Mucosa of descending colon (tissue), 3 donors: ENCODE data around the gene RHOC. TPM values are rescaled to one million over a fixed set of nuclear protein-coding genes. Genes with fewer than 3 reads are reported as not detected.

Experiments used
- ATAC-seq: fragments of 200-7000 bp; cut with Tn5 transposase; one replicate; pipeline ENCODE4 v1.9.1; 2020; ENCODE audit warnings: mild to moderate bottlenecking, moderate library complexity
- DNase-seq, 3 donors: peaks; one replicate each; pipeline ENCODE4 v3.0.0-alpha.2; 2020
- H3K36me3 ChIP-seq: fragments of 200-600 bp; one replicate; pipeline ENCODE4 v1.8.0; 2021; ENCODE audit warnings: low read depth, mild to moderate bottlenecking
- H3K4me1 ChIP-seq: fragments of 200-600 bp; one replicate; pipeline ENCODE4 v1.8.0; 2021; ENCODE audit warnings: low read depth, mild to moderate bottlenecking
- H3K4me3 ChIP-seq: fragments of 200-600 bp; one replicate; pipeline ENCODE4 v1.8.0; 2021; ENCODE audit warnings: mild to moderate bottlenecking
- H3K9me3 ChIP-seq: fragments of 200-600 bp; one replicate; pipeline ENCODE4 v1.8.0; 2021; ENCODE audit warnings: mild to moderate bottlenecking
- intact Hi-C, 2 donors: fragments of 100-400 bp; cut with DNase I in 1 of 2; cut with micrococcal nuclease in 1 of 2; formaldehyde crosslinking; loops; one replicate each; pipeline versions ENCODE4 v1.11.0 to v1.11.1; 2022; cut with DNase I, micrococcal nuclease
- total RNA-seq, 3 donors: library from RNA; stranded (reverse); fragmentation: NEBNext Ultra II Directional in 2 of 3; extraction: Animal tissue kit (Norgen Biotek cat#: 25700) in 2 of 3; gene quantifications; one replicate each; pipeline versions ENCODE4 v1.2.1 to v1.2.4, GENCODE V29; 2021 to 2023
- TF ChIP-seq, protein P1 (sequence below): fragments of 200-600 bp; IDR thresholded peaks from one replicate; pipeline ENCODE4 v1.8.0; 2022; ENCODE audit warnings: antibody characterized with exemption, mild to moderate bottlenecking
- donor health status: DM: no; HTN: no; CAD: no; lungs with moderate emphysema.
- donor health status: DM: no; HTN: no; CAD: no.
- donor health status: DM: no; HTN: yes; CAD: no.

The RHOC gene
- total RNA-seq, 3 donors from 2014 or later, result 306 to 617 (median 485) TPM

DNA sequence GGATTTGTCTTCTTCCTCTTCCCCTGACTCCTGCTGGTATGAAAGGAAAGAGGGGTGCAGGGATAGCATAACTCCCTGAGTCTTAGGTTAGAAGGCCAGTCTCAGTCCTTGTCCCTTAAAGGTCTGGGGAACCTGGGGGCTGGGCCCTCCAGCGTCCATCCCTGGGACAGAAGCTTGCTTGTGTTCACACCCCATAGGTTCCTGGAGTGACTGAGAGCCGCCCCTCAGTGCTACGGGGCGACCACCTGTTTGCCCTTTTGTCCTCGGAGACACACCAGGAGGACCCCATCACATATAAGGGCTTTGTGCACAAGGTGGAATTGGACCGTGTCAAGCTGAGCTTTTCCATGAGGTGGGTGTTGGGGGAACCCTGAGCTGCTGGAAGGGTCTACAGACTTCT lies 13.1 kb downstream of the RHOC start:
- intact Hi-C loops, result no loop called here
- DNase-seq (no peak), ATAC-seq (no peak)
- H3K36me3 ChIP-seq, result peaks cover 4% of the 10 kb centered on the region
- H3K4me3 ChIP-seq, result no peak overlapping the region
- H3K4me1 ChIP-seq, result peaks cover 8% of the 10 kb centered on the region
- H3K9me3 ChIP-seq, result no peaks in the 10 kb centered on the region
- TF ChIP-seq, protein P1, sequence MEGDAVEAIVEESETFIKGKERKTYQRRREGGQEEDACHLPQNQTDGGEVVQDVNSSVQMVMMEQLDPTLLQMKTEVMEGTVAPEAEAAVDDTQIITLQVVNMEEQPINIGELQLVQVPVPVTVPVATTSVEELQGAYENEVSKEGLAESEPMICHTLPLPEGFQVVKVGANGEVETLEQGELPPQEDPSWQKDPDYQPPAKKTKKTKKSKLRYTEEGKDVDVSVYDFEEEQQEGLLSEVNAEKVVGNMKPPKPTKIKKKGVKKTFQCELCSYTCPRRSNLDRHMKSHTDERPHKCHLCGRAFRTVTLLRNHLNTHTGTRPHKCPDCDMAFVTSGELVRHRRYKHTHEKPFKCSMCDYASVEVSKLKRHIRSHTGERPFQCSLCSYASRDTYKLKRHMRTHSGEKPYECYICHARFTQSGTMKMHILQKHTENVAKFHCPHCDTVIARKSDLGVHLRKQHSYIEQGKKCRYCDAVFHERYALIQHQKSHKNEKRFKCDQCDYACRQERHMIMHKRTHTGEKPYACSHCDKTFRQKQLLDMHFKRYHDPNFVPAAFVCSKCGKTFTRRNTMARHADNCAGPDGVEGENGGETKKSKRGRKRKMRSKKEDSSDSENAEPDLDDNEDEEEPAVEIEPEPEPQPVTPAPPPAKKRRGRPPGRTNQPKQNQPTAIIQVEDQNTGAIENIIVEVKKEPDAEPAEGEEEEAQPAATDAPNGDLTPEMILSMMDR, result no peak

DNA sequence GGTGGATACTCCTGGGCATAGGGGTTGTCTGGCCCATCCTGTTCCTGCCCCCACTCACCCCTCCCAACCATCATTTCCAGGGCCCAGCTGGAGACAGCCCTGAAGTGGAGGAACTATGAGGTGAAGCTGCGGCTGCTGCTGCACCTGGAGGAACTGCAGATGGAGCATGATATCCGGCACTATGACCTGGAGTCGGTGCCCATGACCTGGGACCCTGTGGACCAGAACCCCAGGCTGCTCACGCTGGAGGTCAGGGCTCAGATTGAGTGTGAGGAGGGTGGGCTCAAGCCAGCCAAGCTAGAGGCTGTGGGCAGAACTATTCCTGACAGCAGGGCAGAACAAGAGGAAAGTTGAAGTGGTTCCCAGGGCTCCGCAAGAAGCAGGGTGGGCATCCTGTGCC lies 14.2 kb downstream of the RHOC start:
- TF ChIP-seq, protein P1, result no peak
- Histone ChIP-seq H3K4me3 (no peak overlapping the region), H3K36me3 (peaks cover 4% of the 10 kb centered on the region), H3K9me3 (no peaks in the 10 kb centered on the region), H3K4me1 (no peaks in the 10 kb centered on the region)
- no peak for ATAC-seq
- no peak for DNase-seq
- intact Hi-C loops, result no loop called here

DNA sequence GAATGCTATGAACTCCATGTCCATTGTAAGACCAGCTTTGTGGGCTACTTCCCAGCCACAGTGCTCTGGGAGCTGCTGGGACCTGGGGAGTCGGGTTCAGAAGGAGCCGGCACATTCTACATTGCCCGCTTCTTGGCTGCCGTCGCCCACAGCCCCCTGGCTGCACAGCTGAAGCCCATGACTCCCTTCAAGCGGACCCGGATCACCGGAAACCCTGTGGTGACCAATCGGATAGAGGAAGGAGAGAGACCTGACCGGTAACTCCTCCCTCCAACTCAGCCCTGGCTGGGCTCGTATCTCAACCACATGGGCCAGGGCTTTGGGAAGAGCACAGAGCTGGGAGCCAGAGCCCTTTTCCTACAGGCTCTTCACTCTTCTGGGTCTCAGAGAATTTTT lies 17.1 kb downstream of the RHOC start:
- TF ChIP-seq, protein P1, result no peak
- intact Hi-C loops, result no loop called here
- no peaks in the 10 kb centered on the region for H3K9me3 ChIP-seq
- H3K4me3 ChIP-seq, result no peak overlapping the region
- no peak for ATAC-seq
- no peaks in the 10 kb centered on the region for H3K4me1 ChIP-seq
- H3K36me3 ChIP-seq, result peaks cover 4% of the 10 kb centered on the region
- DNase-seq, result no peak

DNA sequence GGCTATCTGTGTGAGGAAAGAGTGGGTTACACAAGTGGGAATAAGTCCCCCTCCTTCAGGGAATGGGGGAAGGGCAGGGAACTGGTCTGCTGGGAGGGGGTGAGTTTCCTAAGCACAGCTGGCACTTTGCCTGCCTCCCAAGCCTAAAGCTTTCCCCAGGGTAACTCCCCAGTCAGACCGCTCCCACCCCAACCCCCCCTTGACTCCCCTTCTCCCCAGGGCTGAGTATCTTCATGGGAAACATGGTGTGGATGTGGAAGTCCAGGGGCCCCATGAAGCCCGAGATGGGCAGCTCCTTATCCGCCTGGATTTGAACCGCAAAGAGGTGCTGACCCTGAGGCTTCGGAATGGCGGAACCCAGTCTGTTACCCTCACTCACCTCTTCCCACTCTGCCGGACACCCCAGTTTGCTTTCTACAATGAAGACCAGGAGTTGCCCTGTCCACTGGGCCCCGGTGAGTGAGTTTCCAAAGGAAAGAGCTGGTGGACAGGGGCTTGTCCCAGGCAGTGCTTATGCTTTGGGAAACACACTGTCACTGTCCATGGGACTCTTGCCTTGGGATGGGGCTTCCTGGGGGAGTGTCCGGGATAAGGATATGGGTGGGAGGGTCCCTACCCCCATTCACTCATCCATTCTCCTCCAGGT lies 17.6 kb downstream of the RHOC start:
- intact Hi-C loops, result no loop called here
- TF ChIP-seq, protein P1, result no peak
- DNase-seq (no peak), ATAC-seq (no peak)
- no peaks in the 10 kb centered on the region for H3K9me3 ChIP-seq
- no peaks in the 10 kb centered on the region for H3K4me1 ChIP-seq
- H3K4me3 ChIP-seq, result no peak overlapping the region
- H3K36me3 ChIP-seq, result peaks cover 4% of the 10 kb centered on the region

DNA sequence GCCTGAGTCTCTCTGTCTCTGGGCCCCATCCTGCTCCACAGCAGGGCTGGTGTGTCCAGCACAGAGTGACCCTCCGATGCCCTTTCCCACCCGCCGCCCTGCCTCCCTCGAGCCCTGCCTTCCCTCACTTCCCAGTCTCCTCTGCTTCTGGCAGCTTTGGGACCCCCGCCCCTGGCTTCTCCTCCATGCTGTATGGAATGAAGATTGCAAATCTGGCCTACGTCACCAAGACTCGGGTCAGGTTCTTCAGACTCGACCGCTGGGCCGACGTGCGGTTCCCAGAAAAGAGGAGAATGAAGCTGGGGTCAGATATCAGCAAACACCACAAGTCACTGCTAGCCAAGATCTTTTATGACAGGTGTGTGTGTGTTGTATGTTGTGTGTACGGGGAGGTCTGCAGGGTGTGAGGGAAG lies 18.1 kb downstream of the RHOC start:
- Histone ChIP-seq H3K4me1 (no peaks in the 10 kb centered on the region), H3K36me3 (peaks cover 4% of the 10 kb centered on the region), H3K9me3 (no peaks in the 10 kb centered on the region), H3K4me3 (no peak overlapping the region)
- ATAC-seq (no peak), DNase-seq (no peak)
- intact Hi-C loops, result no loop called here
- TF ChIP-seq, protein P1, result no peak
